HG03439 (cell line): Measurements from ENCODE around the gene CEP83.
"Not testable (repeated sequence)": the region's sequence is repeated elsewhere in the genome, so short reads cannot be mapped to it uniquely, and the experiment has no call there.

Source experiments
- ATAC-seq: cut with Tn5 transposase; IDR thresholded peaks from one replicate; pipeline ENCODE4 v1.9.1; 2021; ENCODE audit warnings: mild to moderate bottlenecking, moderate library complexity; ENCODE audit not compliant: unreplicated experiment

The CEP83 gene

DNA sequence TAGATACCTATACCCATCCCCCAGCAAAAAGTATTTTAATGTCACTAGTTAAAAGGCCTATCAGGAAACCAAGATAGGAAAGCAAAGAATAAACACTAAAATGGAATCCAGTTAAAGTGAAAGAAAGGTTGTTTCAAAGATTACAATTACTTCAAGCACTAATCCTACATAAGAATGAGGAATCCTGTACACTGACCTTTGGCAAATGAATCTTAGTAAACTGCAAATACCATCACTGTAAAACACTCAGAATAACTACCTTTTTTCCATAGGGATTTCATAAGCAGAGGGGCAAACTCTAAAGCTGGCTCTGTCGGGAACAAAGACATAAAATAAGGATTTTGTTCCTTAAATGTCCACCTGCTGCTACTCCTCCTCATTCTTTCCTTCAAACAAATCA, 25.9 kb downstream of the CEP83 start:
- no peak for ATAC-seq

DNA sequence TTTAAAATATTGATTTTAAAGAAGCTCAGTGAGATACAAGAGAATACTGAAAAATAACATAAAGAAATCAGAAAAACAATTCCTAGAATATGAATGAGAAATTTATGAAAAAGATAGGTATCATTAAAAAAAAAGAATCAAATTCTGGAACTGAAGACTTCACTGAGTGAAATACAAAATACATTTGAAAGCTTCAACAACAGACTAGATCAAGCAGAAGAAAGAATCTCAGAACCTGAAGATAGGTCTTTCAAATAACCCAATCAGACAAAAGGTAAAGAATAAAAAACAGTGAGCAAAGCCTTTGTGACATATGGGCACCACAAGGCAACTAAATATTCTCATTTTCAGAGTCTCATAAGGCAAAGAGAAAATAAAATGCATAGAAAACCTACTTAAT, 29.4 kb downstream of the CEP83 start:
- no peak for ATAC-seq

DNA sequence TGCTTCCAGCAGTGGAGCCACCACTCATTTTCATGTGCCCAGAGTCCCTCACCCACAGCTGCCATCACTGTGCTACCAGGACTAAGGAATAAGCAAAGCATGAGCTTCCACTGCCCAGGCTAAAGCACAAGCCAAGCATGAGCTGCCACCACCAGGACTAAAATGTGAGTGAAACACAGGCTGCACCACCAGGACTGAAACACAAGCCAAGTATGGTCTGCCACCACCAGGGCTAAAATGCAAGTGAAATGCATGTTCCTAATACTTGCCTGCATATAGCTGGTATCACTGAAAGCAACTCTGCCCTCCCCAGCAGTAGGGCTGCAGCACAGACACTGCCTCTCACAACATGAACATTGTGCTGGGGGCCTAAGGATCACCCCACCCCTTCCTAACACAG, 30.0 kb downstream of the CEP83 start:
- no peak for ATAC-seq

DNA sequence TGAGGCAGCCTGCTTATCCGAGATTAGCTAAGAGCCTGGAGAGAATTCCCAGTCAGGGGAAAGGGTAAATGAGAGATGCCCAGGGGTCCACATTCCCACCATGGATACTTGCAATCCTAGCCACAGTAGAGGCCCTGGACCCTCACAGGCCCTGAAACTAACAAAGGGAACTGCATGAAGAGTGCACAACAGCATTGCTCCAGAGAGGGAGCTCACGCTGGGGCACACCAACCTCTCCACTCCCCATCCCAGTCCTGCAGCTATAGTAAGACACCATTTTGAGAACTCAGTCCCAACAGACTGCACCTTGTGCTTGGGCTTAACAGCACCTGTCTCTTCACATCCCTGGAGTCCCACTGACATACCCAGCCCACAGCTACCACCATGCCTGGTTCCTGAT, 30.5 kb downstream of the CEP83 start:
- ATAC-seq: no peak

DNA sequence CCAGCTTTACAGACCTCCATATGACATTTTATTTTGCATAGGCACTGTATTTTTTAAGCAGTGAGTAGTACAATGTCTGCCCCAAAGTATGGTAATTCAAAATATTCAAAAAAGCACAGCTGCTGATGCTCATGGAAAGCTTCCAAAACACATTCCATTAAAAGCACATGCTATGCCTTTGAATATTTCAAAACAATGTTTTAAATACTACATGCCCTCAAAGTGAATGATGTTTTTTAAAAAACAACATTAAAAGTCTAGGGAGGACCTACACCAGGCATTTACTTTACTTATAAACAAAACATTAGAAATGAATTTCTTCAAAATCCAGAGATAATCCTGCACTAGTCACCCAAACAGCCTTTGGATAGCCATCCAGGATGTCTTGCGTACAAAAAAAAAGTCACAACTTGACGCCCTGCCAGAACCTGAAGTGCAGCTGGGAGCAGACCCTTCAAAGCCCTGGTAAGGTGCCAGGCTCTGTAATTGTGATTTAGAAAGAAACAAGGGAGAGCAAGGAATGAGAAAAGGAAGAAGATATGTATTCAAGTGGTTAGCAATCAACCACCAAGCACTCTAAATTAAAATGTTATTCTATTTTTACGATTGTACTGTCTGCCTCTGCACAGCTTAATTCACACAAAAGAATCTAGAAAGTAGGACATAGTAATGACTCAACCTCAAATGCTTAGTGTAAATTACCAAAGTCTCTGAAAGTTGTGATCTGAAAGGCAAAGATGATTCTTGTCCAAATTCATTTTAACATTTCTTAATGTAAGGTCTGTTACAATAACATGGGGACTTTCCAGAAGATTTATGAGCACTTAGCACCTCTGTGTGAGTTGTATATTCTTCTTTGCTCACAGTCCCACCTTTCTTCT, 31.9 kb downstream of the CEP83 start:
- no peak for ATAC-seq

DNA sequence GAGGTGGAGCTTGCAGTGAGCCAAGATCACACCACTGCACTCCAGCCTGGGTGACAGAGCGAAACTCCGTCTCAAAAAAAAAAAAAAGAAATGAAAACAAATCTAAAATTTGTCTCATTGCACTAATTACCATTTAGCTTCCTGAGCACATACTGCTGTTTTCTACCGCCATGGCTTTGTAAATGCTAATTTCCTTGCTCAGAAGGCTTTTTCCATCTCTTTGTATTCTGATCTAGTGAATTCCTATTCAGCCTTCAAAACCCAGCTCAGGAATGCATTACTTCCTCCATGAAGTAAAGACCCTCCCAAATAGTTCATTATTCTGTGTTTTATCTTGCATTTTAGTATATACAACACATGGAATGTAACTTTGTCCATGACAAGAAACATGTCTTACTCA, 33.6 kb downstream of the CEP83 start:
- no peak for ATAC-seq

DNA sequence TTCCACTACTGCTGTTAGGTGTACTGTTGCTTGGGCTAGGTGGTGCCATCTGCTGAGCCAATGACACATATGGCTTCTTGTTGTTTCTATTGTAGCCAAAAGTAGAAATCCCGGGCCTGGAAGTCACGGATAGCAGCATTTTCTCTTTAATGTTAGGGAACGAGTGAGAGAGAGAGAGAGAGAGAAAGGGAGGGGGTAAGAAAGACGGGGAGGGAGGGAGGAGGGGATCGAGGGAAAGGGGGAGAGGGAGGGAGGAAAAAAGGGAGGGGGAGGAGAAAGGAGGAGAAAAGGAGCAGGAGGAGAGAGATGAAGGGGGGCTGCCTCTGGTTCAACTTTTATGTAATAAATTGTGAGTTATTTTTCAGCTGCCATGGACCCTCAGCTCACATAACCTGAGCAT, 34.8 kb downstream of the CEP83 start:
- not testable (repeated sequence) for ATAC-seq

DNA sequence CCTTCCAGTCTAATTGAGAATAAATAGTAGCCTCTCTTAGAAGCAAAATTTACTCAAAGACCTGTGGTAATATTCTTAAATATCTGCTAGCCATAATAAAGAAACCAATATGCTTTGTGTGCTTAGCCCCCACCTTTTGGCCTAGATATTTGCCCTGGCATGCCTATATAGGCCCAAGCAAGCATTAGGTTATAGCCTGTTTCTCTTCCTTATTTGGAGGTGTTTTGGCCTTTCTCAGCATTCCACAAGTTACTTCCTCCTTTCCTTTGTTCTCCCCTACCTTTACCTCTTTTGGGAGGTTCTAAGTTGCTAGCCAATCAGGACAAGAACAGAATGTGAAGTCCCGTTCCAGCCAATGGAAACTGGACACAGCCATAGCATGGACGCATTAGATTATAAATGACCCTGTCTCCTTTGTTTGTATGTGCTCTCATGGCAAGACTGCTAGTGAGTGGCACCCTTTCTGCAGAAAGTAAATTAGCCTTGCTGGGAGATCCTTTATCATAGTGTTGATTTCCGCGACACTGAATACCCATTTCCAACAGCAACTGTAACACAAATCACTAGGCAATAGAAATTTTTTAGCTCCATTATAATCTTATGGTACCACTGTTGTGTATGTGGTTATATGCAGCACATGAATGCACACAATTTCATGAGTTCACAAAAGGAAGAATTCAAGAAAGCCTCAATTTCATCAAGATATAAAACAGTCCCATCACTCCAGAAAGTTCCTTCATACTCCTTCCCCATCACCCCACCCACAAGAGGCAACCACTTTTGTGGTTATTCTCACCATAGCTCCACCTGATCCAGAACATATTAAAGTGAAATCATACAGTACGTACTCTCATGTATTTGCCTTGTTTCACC, 37.6 kb downstream of the CEP83 start:
- ATAC-seq: no peak

DNA sequence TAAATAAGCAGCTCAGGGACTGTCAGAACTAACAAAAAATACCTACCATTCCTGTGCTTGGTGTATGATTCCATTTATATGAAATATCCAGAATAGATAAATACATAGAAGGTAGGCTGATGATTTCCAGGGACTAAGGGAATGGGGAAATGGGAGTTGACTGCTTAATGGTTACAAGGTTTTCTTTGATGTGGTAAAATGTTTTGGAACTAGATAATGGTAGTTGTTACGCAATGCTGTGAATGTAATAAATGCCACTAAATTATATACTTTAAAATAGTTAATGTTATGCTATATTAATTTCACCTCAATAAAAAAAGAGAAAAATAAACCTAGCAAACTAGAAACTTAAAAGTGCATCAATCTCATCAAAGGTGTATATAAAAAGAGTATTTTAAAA, 41.1 kb downstream of the CEP83 start:
- no peak for ATAC-seq

DNA sequence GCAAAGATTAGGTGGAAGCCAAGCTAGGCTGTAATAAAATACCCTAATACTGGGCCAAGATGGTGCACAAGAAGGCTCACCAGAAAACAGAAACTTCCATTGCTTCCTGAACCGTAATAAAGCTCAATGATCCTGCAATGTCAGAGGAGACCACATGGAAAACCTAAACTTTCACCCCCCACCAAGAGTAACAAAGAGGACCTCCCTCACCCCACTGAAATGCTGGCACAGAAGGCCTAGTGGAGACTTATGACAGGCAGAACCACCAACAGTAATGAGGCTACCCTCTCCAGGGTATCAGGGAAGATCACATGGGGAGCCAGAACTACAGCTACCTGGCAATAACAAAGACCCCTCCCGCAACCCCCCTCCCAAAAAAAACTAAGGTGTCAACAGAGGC, 43.1 kb downstream of the CEP83 start:
- ATAC-seq: no peak

DNA sequence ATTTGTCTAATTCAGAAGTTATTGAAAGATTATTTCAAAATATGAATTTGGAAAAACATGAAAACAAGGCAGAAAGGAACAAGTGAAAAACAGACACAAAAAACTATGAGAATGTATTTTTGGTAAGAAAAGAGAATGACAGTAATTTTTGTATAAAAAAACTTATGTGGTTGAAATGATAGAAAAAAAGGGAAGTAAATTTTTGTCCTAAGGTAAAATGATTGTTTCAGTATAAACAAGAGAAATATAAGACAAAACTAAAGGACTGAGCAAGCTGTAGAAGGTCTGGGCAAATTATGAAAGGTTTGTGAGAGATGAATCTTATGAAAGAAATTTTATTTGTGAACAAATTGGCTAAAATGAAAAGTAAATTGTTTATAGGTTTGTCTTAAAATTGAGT, 44.6 kb downstream of the CEP83 start:
- ATAC-seq: no peak

DNA sequence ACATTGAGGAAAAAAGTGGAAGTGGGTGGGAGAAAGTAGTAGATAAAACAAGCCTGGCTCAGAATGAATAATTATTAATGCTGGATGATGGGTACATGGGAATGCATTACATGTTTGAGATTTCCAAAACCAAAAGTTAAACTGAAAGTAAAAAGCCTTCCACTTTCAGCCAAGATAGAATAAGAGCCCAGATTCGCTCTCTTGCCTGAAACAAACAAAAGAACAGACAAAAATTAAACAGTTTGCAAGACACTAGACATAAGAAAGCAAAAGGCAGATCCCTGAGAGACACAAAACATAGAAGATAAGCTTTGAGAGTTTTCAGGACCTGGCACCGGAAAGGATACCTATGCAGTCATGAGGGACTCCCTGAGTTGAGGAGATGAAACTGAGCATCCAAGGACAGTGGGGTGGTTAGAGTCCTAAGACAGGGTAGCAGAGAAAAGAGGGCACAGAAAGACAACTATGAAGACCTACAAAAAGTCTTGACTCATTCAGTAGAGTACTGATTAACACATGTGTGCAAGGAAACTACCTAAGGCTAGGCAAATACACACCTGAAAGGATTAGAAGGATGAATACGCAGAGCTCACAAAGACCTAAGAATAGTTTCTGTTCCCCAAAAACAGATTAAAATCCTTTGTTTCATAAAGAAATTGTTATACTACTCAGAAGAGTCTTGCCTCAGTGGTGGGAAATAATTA, 54.1 kb downstream of the CEP83 start:
- peak; percentile 55 for ATAC-seq

DNA sequence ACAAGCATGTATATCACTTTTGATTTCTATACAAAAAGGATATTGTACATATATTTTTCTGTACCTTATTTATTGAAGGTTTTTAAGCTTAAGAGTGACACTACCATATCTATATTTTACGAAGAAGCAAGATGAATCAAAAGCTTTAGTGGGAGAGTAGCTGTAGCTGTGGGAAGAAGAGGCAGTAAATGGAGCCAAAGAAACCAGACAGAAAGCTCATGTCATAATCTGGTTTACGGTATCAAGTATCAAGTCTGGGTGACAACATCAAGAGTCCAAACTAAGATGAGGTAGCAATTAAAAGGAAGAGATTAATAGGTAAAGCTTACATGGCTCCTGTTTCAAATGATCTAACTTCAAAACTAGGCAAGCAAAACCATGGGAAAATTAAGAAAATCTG, 54.8 kb downstream of the CEP83 start:
- ATAC-seq: no peak

DNA sequence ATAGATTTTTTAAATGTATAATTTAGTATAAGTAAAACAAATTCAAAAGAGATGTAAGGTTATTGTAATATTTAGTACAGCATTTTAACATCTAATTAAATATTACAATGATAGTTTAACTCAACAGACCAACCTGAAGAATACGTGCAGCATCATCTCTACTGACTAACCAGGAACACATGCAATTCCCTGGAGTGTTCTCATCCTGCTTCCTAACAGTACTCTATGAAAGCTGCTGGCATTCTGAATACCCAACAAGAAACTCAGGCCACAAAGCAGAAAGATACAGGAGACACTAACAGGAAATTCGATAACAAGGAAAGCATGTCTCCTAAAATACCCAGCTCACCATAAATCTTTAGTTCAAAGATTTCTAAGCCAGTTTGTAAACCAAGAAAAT, 58.3 kb downstream of the CEP83 start:
- no peak for ATAC-seq

DNA sequence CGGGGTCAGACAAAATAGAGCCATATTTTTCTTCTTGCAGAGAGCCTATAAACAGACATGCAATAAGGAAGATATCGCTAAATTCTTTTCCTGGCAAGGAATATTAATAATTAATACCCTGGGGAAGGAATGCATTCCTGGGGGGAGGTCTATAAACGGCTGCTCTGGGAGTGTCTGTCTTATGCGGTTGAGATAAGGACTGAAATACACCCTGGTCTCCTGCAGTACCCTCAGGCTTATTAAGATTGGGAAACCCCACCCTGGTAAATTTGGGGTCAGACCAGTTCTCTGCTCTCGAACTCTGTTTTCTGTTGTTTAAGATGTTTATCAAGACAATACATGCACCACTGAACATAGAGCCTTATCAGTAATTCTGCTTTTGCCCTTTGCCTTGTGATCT, 61.0 kb downstream of the CEP83 start:
- not testable (repeated sequence) for ATAC-seq

DNA sequence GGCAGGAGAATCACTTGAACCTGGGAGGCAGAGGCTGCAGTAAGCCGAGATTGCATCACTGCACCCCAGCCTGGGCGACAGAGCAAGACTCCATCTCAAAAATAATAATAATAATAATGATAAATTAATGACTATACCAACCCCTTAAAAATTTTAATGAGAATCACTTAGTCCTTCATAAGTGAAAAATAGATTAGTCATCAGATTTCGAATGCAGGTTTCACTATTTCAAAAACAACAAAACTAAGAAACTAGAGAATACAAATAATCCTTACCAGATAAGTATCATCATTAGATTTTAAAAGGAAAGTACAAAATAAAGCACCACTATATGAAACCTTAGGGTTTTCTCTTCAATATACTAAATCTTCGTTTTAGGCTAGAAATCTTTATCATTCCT, 62.3 kb downstream of the CEP83 start:
- ATAC-seq: no peak

DNA sequence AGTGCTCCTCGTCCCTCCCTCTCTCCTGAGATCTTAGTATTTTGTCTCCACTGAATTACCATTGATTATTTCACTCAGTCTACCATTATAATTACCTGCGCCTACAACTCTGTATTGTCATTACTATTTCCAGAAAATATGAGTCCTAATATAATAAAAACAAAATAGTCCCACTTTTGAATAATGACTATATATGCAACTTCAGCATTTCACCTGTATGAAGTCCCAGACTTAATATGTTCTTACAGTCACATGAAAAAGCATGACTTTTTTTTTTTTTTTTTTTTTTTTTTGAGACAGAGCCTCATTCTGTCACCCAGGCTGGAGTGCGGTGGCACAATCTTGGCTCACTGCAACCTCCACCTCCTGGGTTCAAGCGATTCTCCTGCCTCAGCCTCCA, 63.7 kb downstream of the CEP83 start:
- ATAC-seq: not testable (repeated sequence)

DNA sequence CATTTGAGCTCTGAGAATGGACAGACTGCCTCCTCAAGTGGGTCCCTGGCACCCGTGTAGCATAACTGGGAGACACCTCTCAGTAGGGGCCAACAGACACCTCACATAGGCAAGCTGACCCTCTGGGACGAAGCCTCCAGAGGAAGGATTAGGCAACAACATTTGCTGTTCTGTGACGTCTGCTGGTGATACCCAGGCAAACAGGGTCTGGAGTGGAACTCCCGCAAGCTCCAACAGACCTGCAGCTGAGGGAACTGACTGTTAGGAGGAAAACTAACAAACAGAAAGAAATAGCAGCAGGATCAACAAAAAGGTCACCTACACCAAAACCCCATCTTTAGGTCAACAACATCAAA, 69.6 kb downstream of the CEP83 start:
- no peak for ATAC-seq

DNA sequence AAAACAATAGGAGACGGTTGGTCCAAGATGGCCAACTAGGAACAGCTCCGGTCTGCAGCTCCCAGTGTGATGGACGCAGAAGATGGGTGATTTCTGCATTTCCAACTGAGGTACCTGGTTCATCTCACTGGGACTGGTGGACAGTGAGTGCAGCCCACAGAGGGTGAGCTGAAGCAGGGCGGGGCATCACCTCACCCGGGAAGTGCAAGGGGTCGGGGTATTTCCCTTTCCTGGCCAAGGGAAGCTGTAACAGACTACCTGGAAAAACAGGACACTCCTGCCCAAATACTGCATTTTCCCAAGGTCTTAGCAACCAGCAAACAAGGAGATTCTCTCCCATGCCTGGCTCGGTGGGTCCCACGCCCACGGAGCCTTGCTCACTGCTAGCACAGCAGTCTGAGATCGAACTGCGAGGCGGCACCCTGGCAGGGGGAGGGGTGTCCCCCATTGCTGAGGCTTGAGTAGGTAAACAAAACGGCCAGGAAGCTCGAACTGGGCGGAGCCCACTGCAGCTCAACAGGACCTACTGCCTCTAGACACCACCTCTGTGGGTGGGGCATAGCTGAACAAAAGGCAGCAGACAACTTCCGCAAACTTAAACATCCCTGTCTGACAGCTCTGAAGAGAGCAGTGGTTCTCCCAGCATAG, 70.1 kb downstream of the CEP83 start:
- ATAC-seq: not testable (repeated sequence)

DNA sequence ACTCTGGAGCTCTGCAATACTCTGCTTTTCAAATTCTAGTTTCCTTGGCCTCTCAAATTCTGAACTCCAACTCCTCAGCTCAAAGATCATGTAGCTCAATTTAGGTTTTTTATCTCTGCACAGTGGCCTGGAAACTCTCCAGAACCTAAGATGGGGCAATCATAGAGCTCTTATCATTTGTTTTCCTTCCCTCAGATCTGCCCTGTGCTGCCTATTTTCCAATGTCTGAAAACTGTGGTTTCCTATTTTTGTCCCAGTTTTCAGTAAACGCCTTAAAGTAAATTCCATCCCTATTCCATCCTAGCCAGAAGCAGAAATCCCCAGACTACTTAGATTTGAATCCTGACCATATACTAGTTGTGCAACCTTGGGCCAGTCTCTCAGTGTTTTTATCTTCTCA, 73.2 kb downstream of the CEP83 start:
- no peak for ATAC-seq

DNA sequence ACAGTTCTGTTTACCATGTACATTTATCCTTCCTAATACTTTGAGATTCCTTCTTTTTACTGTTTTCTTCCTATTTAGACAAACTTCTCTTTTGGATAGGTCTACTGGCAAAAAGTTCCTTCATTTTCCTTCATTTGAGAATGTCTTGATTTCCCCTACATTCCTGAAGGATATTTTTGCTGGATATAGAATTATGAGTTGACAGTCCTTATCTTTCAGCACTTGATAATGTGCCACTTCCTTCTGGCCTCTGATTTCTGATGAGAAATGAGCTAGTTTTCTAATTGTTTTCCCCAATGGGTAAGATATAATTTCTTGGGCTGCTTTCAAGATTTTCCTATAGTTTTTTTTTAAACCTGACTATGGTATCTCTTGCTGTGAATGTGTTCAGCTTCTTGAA, 75.6 kb downstream of the CEP83 start:
- ATAC-seq: no peak
